Loucy (cell line): Measurements from ENCODE around the gene ARHGAP24.

Source experiments
- CTCF ChIP-seq: fragments of 200-600 bp; sonication (generic); conservative IDR thresholded peaks from 2 replicates; pipeline ENCODE4 v1.5.1; 2014; ENCODE audit warnings: mild to moderate bottlenecking, antibody characterized with exemption, low read length
- EZH2phosphoT487 ChIP-seq: fragments of 200-600 bp; IDR thresholded peaks from 2 replicates; pipeline ENCODE4 v1.6.1; 2018; ENCODE audit warnings: antibody characterized with exemption, mild to moderate bottlenecking, moderate library complexity, borderline replicate concordance

- TF ChIP-seq EZH2phosphoT487 (no peak), CTCF (no peak)
These were observed 379.6 kb downstream of the ARHGAP24 start for GRCh38 chr4:85854546-85854945.
